ENCODE measurements around the gene TNFSF10.

GRCh38 chr3:172560026-172560425, 36.8 kb upstream of the TNFSF10 start:
- TF ChIP-seq ZNF70 (CRISPR knock-in tag; IDR thresholded peaks at IDR 0.05) = no peak
- TF ChIP-seq ZFP30 (CRISPR knock-in tag; IDR thresholded peaks at IDR 0.05) = no peak
- TF ChIP-seq RARB (CRISPR knock-in tag; IDR thresholded peaks at IDR 0.05) = no peak
- TF ChIP-seq CREB5 (CRISPR knock-in tag; IDR thresholded peaks at IDR 0.05; ENCODE audit: low read depth) = no peak
- TF ChIP-seq TSHZ2 (CRISPR knock-in tag; IDR thresholded peaks at IDR 0.05) = no peak
- no peak for TF ChIP-seq PATZ1 (CRISPR knock-in tag; IDR thresholded peaks at IDR 0.05; ENCODE audit: borderline replicate concordance)
- no peak for TF ChIP-seq GLIS3 (CRISPR knock-in tag; IDR thresholded peaks at IDR 0.05)
- TF ChIP-seq TOX (CRISPR knock-in tag; IDR thresholded peaks at IDR 0.05; ENCODE audit: borderline replicate concordance) = no peak
- TF ChIP-seq POU6F1 (CRISPR knock-in tag; IDR thresholded peaks at IDR 0.05; ENCODE audit: borderline replicate concordance, low read depth) = no peak
